Stimulated activated CD4-positive, alpha-beta T cell treated with anti-CD3 and anti-CD28 coated beads, Interleukin-15, amount 100 ng/mL, for 24 hours (primary cell): Measurements from ENCODE around the gene TLE3.
A peak's percentile ranks its signal among the peaks of the same experiment; 100 is the strongest.

Source experiments
- DNase-seq: peaks from one replicate; pipeline ENCODE4 v3.0.0-alpha.2; 2020

TLE3 gene

DNA sequence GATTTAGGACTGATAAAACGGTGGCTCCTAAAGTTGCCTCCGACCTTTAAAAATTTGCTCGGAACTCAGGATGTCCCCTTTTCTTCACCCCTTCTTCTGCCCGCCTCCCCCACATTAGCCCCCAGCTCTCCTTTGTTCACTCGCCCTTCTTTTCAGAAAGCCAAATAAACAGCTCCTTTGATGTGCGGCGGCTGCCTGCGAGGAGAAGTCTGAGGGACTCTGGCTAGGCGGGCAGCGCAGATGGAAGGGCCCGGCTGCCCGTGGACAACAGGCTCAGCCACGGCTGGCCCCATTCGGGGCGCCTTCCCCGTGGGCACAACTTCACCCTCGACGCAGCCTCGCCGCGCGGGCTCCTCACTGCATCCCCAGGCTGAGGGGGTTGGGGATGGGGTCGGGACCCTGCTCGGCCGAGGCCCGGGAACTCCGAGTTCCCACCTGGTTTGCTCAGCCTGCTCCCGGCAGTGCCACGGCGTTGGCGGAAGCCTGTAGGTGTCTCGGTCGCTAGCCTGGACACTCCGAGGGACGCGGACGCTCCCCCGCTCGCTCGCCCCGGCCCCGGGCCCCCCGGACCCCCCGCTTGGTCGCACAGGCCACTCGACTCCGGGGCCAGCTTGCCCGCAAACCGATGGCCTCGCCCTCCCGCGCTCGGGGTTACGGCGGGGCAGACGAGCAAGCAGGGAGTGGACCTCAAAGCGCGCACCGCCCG lies 897 bp upstream of the TLE3 start:
- peak; percentile 45 for DNase-seq

DNA sequence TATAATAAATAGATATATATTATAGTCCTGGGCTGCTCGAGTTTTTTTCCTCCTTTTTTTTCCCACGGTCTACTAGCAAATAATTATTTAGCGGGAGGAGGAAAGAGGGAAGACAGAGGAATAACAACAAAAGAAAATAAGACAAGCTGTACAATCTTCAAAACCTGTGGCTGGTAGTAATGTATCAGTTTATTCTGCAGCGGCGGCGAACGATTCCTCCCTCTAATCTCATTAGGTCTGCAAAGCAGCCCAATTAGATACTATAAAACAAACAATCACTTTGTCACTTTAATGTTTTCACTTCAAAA lies 390 bp upstream of the TLE3 start:
- peak; percentile 23 for DNase-seq

DNA sequence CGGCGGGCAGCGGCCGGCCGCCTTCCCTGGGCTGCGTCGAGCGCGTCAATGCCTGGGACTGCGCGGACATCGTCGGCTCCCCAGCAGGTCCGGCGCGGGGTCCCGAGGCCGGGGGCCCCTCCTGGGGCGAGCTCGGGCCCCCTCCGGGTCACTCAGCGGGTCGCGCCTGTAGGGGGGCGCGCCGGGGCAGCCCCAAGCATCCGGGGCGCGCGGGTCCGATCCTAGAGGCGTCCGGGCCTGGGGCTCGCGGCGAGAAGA lies 725 bp downstream of the TLE3 start:
- DNase-seq: no peak

DNA sequence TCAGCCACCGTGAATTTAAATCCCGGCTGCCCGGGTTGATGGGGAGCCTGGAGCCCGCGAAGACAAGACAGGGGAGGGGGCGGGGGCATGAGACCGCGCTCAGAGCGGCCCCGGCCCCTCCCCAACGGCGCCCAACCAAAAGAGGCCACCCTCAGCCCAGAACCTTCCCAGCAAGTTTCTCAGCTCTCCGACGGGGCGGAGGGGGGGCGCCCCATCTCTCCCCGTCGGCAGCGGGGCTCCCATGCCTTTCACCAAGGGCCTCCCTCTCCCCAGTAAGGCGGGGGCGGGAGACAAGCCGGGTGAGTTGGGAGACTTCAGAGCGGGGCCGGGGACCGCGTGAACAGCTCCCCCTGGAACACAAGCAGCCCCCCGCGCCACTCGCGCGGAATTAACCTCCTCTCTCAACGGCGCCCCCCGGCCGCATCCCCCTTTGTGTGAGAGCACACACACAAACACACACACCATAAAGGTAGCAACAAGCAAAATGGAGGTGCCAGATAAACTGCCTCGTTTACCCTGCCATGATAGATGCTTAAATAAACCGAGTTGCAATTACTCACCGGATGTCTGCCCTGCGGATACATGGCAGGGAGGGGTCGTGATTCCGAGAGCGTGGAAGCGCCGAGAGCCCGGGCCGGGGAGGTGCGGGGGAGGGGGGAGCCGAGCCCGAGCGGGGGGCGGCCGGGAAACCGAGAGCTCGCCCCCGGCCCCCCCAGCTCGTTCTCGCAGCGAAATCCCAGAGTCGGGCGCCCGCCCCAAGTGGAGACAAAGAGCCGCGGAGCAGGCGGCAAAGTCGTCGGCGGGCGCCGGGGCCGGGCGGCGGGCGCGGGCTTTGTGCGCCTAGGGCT lies 1.3 kb downstream of the TLE3 start:
- DNase-seq: peak; percentile 77

DNA sequence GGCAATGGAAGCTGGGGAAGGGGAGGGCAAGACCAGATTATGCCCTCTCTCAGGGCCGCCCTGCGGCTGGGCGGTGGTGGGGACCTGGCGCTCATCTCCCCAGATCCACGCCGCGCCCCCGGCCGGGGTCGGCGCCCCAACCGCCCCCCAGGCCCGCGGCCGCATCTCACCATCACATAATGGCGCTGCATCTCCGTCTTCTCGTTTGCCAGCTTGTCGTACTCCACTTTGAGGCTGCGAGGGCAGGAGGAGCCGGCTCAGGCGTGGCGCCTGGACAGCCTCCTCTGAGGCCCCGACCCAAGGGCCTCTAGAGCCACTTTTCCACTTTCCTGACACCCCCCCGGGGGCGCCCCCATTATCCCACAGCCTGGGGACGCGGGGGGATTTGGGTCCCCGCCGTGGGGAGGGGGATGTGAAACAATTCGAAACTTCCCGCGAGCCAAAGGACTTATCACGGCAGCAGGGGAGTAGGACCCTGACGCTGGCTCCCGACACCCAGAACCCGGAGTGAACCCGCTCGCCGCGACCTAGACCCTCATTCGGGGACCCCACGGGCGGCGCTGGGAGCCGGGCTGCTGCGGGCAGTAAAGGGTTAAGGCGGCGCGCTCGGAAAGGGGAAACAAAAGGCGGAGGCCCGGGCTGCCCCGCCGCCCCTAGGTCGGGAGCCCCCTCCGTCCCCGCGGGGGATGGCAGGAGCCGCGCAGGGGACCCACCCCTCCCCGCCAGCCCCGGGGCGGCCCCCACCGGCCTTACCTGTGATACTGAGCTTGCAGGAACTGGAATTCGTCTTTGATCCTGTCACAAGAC lies 2.1 kb downstream of the TLE3 start:
- peak; percentile 64 for DNase-seq

DNA sequence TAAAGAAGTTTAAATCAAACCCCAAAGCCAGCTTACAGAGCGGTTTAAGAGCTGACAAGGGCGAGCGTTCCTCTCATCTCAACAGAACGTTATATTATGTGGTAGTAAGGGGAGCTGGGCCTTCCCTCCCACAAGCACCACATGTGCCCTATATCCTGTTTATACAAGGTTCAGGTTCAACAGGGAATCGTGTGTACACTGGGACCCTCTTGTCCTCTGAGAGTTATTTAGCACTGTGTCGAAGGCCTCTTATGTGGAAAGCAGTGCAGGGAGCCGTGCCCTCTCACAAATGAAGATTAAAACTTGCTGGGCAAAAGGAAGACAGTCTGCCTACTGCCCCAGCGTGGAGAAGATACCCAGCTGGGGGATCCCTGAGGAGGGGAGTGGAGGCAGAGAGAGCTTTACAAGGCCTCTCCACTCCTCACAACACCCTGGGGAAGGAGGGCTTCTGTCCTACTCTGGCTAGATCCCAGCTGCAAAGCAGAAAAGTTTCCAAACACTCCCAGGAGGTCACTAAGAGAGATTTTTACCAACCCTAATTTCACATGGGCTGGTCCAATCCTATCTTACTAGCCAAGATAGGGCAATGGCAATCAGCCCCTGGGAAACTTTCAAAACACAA lies 2.9 kb downstream of the TLE3 start:
- no peak for DNase-seq

DNA sequence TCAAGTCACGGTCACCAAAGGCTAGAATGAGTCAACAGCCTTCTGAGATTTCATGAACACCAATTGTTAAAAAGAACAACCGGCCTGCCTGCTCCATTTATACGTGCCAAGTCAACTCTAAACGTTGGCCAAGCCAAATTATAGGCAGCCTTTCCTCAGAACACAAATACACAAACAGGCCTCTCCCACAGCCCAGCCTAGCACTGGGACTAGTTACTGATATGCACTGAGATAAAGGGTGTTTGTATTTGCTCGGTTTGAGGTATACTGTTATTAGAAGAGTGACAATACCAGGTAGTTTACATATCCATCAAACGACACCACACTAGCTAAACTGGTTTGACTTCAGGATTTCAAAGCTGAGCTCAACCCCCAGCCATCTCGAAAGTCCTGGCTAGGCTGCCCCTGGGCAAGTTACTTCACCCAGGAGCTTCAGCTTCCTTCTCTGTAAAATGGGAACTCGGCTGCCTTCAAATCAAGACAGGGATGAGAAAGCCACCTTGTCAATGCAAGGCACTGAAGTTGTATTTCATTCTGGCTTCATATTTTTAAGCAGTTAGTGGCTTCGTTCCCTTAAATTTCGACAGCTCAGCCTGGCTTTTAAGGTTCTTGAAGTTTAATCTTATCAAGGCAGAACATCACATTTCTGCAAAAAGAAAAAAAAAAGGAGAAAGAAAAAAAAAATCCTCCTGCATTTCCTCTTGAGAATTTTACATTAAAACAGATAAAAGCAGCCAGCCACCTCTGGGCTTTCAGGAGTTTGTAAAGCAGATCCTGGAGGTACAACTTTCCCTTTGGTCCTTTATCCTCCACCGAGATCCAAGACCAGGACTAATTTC lies 4.0 kb downstream of the TLE3 start:
- DNase-seq: peak; percentile 20

DNA sequence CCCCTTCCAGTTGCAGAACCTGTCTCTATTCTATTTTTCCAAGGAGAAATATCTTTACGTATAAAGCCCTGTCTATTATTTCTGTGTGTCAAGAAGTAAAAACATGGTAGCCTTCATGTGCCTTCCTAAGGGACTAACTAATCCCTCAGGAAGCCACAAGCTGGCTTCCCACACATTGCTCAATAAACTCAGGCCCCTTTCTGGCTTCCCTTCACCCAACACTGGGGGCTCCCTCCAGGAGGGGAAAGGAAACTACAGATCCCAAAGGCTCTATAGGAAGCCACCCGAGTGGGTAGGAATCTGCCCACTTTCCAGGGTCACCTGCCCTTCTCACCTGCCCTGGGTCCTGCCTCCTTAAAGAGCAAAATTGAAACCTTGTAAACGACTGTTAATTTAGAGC lies 4.6 kb downstream of the TLE3 start:
- no peak for DNase-seq

DNA sequence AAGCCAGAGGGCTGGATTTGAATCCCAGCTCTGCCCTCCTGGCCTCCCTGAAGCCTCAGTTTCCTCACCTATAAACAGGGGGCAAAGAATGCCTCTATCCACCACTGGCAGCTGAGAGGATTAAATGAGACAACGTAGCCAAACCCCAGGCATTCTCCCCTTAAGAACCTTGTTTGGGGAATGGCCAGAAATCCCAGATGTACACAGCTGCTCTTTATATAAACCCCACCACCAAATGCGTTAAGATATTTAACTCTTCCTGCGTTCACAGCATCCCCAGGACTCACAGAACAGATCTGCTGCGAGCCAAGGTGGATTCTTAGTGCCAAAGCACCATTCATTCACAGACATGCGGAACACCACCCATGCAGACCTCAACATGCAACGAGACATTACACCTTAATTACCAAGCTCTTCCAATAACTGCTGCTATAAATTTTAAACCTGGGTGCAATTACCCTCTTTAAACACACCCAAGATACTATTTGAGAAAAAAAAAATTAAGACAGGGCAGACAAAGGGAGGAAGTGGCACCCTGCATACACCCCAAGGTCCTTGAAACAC lies 5.2 kb downstream of the TLE3 start:
- no peak for DNase-seq

DNA sequence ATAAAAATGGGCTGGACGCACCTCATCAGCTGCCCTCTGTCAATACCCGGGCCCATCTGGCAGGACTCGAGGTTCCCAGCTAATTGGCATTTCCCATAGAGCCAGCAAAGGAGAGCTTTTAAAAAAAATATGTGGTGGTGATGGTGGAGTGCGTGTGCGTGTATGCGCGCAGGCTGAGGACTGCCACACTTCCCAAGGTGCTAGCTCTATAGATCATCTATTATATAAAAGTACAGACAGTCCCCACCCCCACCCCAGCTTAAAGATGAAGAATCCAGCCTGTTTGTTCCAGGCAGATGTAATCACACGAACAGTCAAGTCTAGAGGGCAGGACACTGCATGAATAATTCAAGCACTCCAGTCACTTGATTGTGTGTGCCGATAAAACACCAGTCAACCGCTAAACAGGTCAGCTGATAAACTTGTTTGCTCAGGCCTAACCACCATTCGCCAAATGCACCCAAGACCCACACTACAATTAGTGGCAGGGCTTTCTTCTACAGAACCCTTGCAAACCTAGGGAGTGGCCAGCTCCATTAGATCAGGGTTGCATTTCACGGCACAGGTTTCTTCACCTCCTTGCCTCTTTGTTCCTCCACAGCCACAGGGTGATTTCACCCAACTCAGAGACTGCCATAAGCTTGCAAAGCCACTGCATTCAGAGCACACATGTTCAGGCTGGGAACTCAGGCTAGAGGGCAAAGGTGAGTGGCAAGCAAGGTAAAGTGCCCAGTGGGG lies 5.8 kb downstream of the TLE3 start:
- DNase-seq: no peak

DNA sequence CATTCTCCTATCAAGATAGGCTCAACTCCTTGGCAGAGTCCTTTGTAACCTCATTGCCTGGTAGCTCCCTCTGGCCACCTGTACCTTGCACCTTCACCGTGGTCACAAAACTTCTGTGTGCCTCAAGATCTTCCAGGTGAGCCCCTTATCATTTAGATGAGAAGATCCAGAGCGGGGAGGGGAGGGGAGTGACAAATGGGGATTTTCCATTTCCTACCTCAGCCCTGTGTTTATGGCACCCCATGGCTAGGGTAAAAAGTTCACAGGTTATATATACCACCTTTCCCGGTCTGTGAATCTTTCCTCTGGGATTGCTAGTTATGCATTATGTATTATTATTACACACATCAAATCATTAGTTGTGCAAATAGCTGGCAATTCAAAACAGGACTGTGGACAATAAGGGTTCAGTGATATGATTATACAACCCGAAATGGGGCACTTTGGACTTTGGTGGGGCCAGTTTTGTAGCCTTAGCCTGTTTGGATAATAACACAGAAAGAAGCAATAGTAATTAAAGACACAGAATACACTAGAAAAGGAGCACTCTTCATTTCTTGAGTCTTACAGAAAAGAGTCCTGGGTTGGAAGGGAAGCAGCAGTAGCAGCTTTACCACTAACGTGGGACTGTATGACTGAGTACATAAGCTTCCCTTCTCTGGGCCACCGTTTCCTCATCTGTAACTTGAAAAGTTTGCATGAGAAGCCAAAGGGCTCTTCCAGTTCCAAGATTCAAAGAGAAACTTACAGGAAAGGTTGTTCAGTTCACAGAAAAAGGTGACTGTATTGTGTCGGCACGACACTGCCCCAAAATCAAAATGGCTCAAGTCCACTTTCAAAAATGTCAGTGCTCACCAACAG lies 7.1 kb downstream of the TLE3 start:
- no peak for DNase-seq

DNA sequence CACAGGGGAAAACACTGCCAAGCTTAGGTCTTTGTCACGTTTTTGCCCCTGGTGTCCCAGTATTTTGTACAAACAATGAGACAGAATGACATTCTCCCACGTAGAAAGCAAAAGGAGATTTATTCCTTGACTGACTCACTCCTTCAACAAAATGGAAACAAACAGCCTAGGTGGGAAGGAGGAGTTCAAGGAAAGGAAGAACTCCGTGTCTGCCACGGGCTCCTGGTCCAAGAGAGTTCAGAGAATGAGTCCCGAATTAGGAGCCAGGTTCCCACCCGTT lies 8.1 kb downstream of the TLE3 start:
- DNase-seq: no peak

DNA sequence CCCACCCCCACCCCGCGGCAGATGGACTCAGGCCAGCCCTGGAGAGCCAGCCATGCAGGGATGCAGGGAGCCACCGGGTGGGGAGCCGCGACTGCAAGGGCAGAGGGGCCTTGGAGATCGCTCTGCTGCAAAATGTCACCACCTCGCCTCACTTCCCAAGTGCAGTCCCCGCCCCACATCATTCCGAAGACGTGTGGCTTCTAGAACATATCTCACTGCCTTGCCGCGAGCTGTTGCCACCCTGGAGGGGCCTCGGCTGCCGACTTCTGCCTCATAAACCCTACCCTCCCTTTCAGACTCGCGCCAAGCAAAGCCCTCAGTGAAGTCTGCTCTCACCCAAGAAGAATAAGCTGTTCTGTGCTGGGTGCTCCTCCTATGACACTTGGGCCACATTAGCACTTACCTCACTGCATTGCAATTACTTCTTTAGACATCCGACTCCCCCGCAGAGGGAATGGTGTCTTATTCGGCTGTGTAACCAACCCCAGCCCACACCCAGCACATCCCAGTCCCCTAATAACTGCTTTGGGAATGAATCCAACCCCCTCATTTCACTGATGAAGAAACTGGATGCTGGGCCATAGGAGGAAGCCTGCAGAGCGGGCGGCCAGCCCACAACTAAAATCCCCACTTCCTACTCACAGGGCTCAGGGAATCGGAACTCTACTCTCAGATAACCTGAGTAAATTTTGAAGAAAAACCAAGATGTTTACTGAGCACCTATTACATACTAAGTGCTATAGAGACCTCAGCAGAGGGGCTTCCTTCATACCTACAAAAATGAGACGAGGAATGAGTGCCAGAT lies 8.6 kb downstream of the TLE3 start:
- no peak for DNase-seq

DNA sequence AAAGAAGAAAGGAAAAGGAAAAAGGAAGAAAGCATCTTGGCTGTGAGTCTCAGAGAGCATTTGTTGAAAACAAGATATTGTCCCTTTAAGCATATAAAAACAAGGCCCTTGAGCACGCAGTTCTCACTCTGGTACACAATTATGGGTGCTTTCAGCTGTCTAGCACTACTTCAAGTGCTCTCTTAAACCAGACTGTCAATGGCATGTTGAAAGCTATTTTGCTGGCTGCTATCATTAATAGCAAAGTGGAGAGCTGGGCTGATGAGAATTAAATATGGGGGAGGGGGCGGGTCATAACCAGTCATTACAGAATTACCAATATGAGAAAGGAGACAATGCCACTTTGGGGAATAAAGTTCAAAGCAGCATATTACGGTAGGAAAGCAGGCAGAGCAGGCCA lies 9.3 kb downstream of the TLE3 start:
- DNase-seq: no peak

DNA sequence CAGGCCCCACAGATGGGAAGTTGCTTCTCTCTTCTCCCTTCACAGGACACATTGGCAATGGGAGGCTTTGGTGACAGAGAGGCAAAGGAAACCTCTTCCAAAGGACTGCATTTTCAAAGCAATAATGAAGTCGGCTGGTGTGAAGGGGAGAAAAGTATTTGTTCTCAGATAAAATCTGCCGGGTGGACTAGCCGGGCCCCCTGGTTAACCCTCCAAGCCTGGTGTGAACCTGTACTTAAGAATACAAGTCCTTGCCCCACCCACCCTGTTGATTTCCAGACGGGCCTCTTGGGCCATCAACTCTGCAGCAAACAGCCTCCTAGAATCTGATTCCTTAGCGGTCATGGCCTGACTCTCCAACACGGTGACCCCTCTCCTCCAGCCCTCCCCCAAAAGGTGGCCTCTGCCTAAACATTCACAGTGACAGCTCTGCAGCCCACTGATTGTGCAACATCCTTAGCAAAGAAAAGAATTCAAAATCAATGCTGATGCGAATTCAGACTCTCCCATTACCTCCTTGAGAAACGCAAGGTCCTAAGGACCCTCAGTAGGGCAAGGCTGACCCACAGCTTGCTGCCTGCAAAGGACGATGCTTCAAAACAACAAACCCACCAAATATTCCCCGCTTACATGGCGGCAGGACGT lies 9.9 kb downstream of the TLE3 start:
- no peak for DNase-seq

DNA sequence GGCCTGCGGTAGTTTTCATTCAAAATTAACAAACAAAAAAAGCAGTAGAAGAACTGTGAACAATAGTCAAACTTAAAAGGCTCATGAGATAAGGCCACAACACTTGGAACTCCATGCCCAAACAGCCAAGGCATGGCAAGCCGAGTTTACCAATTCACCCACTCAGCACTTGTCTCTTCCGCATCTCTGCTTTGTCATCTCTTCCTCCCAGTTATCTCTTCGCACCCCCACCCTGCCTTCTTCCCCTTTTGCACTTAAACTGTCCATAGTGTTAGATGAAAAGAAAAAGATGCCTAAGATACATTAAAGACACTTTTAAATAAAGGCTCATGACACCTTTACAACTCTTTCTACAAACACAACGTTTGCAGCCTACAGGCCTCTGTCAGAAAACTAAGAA lies 11.1 kb downstream of the TLE3 start:
- no peak for DNase-seq

DNA sequence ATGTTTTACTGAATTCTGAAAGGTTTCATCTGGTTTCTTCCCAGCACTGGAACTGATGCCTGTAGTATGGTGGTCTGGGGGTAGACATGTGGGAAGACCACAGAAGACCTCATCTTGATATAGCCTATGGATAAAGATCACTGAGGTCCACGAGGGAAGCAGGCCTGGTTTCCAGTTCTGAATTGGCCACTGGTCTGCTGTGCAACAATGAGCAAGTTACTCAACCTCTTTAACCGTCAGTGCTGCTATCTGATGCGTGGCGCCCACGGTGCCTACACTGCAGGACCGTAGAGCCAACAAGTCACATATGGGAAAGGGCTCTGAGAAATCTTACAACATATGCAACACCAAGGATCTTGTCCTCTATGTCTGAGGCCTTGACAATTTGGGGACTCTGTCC lies 13.3 kb downstream of the TLE3 start:
- DNase-seq: no peak

DNA sequence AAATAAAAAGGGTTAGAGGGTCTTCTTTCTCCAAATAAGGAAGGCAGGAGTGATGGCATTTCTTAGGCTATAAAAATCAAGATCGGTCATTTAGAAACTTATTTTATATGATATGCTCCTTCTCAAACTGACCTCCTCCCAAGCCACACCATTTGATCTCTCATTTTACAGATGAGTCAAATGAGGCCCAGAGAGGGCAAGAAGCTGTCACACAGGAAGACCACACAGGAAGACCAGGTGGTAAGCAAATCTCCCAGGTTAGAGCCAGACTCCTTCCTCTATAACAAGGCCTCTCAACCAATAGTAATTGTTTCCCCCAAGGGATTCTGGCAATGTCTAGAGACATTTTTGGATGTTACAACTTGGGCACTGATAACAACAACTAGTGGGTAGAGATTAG lies 13.8 kb downstream of the TLE3 start:
- no peak for DNase-seq

DNA sequence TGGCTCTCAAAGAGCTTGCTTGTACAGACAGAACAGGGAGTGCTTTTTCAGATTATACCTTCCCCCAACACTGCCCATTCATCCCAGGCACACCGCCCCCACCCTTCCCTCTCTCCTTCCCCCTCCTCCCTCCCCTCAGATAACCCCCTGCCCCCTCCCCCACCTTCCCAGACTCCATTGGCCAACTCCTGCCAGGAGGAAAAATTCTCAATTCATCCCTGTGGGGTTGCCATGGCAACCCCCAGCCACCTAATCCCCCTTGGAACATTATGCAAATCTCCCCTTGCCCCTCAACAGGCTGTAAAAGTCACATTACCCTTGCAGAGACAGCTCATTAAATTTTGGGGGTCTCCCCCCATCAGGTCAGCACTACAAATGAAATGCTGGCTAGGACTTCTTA lies 14.3 kb downstream of the TLE3 start:
- DNase-seq: no peak
